Endothelial cell of umbilical vein (primary cell): ENCODE data around the gene ABCB9. TPM values are rescaled to one million over a fixed set of nuclear protein-coding genes. Genes with fewer than 3 reads are reported as not detected.

Experiments used
- BruUV-seq: library from RNA; stranded (reverse); fragments of 400-500 nt; replicated peaks from 2 replicates; lab custom pipeline; 2021; lab: Mats Ljungman, UMichigan
- CTCF ChIA-PET: fragments of 300-600, 350-600 bp; sonication (Branson Sonifier 250); formaldehyde crosslinking; loops from one replicate; lab custom pipeline; 2021; ENCODE audit warnings: antibody characterized with exemption, inconsistent platforms; lab: Charles Lee
- POLR2A ChIA-PET: fragments of 300-600, 350-600 bp; sonication (Branson Sonifier 250); formaldehyde crosslinking; loops from one replicate; lab custom pipeline; 2021; ENCODE audit warnings: antibody characterized with exemption, inconsistent platforms; lab: Charles Lee
- DNase-seq: peaks from one replicate; pipeline ENCODE4 v3.0.0-alpha.2; 2011; ENCODE audit warnings: low read depth, low spot score
- FAIRE-seq: peaks from 2 replicates; lab custom pipeline; 2011; peaks lifted over from hg19 to GRCh38; lab: Jason Lieb, UNC
- H2AFZ ChIP-seq: 2 replicates; pipeline ENCODE4 v1.6.0; 2012; ENCODE audit warnings: low read depth, low read length, control low read depth, inconsistent platforms
- H3K27ac ChIP-seq: 2 replicates; pipeline ENCODE4 v1.5.1; 2011; ENCODE audit warnings: low read depth, mild to moderate bottlenecking, control low read depth, low read length, moderate library complexity; ENCODE audit not compliant: insufficient read depth
- H3K27me3 ChIP-seq, 2 experiments: 2 replicates each; pipeline versions ENCODE4 v1.6.0 to v1.6.1; 2011; ENCODE audit warnings: low read length in 2 of 2, mixed read lengths in 1 of 2; ENCODE audit not compliant: control insufficient read depth in 2 of 2, insufficient read depth in 2 of 2
- H3K36me3 ChIP-seq, 2 experiments: 2 replicates in 1 of 2; 3 replicates in 1 of 2; pipeline ENCODE4 v1.5.1; 2011; ENCODE audit warnings: low read length in 2 of 2, mild to moderate bottlenecking in 1 of 2, moderate library complexity in 1 of 2; ENCODE audit not compliant: control insufficient read depth in 2 of 2, insufficient read depth in 2 of 2; ENCODE audit errors: extremely low read depth in 1 of 2
- H3K4me1 ChIP-seq: 3 replicates; pipeline ENCODE4 v1.5.1; 2011; ENCODE audit warnings: mild to moderate bottlenecking, low read length; ENCODE audit not compliant: control insufficient read depth, insufficient read depth; ENCODE audit errors: extremely low read depth
- H3K4me2 ChIP-seq: 2 replicates; pipeline ENCODE4 v1.6.1; 2011; ENCODE audit warnings: low read length, control low read depth, mixed read lengths; ENCODE audit not compliant: insufficient read depth
- H3K4me3 ChIP-seq, 3 experiments: fragments of 200-600 bp in 1 of 3; sonication (generic), shearing (Covaris generic) in 1 of 3; replicated peaks in 1 of 3; 2 replicates each; pipeline ENCODE4 v1.5.1; 2011 to 2016; ENCODE audit warnings: control low read depth in 3 of 3, low read length in 3 of 3, mild to moderate bottlenecking in 2 of 3, inconsistent platforms in 1 of 3, low read depth in 1 of 3, moderate library complexity in 1 of 3; ENCODE audit not compliant: insufficient read depth in 1 of 3
- H3K79me2 ChIP-seq: 2 replicates; pipeline ENCODE4 v1.6.0; 2012; ENCODE audit warnings: low read length, inconsistent platforms; ENCODE audit not compliant: control insufficient read depth, insufficient read depth
- H3K9ac ChIP-seq: replicated peaks from 2 replicates; pipeline ENCODE3; 2011; ENCODE audit warnings: low read length, control low read depth; ENCODE audit not compliant: insufficient read depth; ENCODE audit errors: extremely low read depth
- H3K9me1 ChIP-seq: replicated peaks from 3 replicates; pipeline ENCODE4 v1.6.0; 2011; ENCODE audit warnings: mild to moderate bottlenecking, low read length; ENCODE audit not compliant: control insufficient read depth, insufficient read depth; ENCODE audit errors: extremely low read depth
- H3K9me3 ChIP-seq: replicated peaks from 2 replicates; pipeline ENCODE4 v1.5.1; 2012; ENCODE audit warnings: low read length, inconsistent platforms; ENCODE audit not compliant: control insufficient read depth, insufficient read depth
- H4K20me1 ChIP-seq: replicated peaks from 2 replicates; pipeline ENCODE3; 2011; ENCODE audit warnings: mild to moderate bottlenecking, low read length; ENCODE audit not compliant: control insufficient read depth, insufficient read depth; ENCODE audit errors: extremely low read depth
- EZH2 ChIP-seq: IDR thresholded peaks from 2 replicates; pipeline ENCODE4 v1.6.1; 2012; ENCODE audit warnings: borderline replicate concordance, low read depth, mild to moderate bottlenecking, moderate library complexity, low read length, inconsistent platforms; ENCODE audit not compliant: severe bottlenecking
- FOS ChIP-seq: IDR thresholded peaks from 2 replicates; pipeline ENCODE4 v1.6.1; 2011; ENCODE audit warnings: mild to moderate bottlenecking, low read length, moderate library complexity, borderline replicate concordance; ENCODE audit not compliant: insufficient read depth
- GATA2 ChIP-seq: IDR thresholded peaks from 2 replicates; pipeline ENCODE4 v1.7.0; 2011; ENCODE audit warnings: low read depth, mild to moderate bottlenecking, moderate library complexity, mixed read lengths, low read length; ENCODE audit not compliant: insufficient read length, insufficient read depth
- JUN ChIP-seq: IDR thresholded peaks from 2 replicates; pipeline ENCODE4 v1.6.1; 2011; ENCODE audit warnings: borderline replicate concordance, low read depth; ENCODE audit not compliant: insufficient read length, insufficient read depth
- MYC ChIP-seq: IDR thresholded peaks from one replicate; pipeline ENCODE4 v1.6.1; 2011; ENCODE audit warnings: mild to moderate bottlenecking, low read depth, low read length
- POLR2A ChIP-seq: IDR thresholded peaks from 2 replicates; pipeline ENCODE4 v1.6.1; 2012; ENCODE audit warnings: low read depth, mild to moderate bottlenecking, control low read depth, low read length
- POLR2AphosphoS5 ChIP-seq: IDR thresholded peaks from 2 replicates; pipeline ENCODE4 v1.6.1; 2012; ENCODE audit warnings: low read depth, mild to moderate bottlenecking, control low read depth, low read length, moderate library complexity; ENCODE audit not compliant: insufficient read depth
- dilution Hi-C: fragments of 300-500 bp; cut with MboI; formaldehyde crosslinking; loops from one replicate; pipeline ENCODE4 v1.15.0; 2019; ENCODE audit warnings: low sequenced_read_pairs; ENCODE audit not compliant: extremely low pct_ligation_motif_present
- intact Hi-C: fragments of 100-400 bp; cut with micrococcal nuclease; formaldehyde crosslinking; loops from one replicate; pipeline ENCODE4 v1.10.0; 2022
- polyA plus RNA-seq, 4 experiments: library from polyadenylated mRNA; depleted of rRNA in 3 of 4; stranded (reverse) in 3 of 4; unstranded in 1 of 4; fragments of >200 nt; gene quantifications; 2 replicates each; pipeline versions ENCODE4 v1.2.1 to v1.2.3, GENCODE V29; 2011 to 2012; ENCODE audit warnings: missing spikeins in 1 of 4
- total RNA-seq: library from RNA; stranded (reverse); gene quantifications from 2 replicates; pipeline ENCODE4 v1.2.3, GENCODE V29; 2021
- TF ChIP-seq, protein P1 (sequence below): IDR thresholded peaks from 2 replicates; pipeline ENCODE4 v1.6.1; 2011; ENCODE audit not compliant: insufficient read depth, insufficient read length
- TF ChIP-seq, protein P2 (sequence below), 2 donors: IDR thresholded peaks; 1 replicate in 1 of 2; 2 replicates in 1 of 2; pipeline ENCODE4 v1.5.1; 2011; ENCODE audit warnings: low read length in 2 of 2, mild to moderate bottlenecking in 2 of 2, moderate library complexity in 2 of 2, control low read depth in 1 of 2, inconsistent platforms in 1 of 2, low read depth in 1 of 2; ENCODE audit not compliant: insufficient read depth in 1 of 2; ENCODE audit errors: extremely low read depth in 1 of 2

ABCB9 gene
- total and polyA plus RNA-seq, 2 donors (not counting 3 experiments of a cell fraction or from before 2014, with no cell fraction given) = 11.7 to 16.9 TPM

DNA sequence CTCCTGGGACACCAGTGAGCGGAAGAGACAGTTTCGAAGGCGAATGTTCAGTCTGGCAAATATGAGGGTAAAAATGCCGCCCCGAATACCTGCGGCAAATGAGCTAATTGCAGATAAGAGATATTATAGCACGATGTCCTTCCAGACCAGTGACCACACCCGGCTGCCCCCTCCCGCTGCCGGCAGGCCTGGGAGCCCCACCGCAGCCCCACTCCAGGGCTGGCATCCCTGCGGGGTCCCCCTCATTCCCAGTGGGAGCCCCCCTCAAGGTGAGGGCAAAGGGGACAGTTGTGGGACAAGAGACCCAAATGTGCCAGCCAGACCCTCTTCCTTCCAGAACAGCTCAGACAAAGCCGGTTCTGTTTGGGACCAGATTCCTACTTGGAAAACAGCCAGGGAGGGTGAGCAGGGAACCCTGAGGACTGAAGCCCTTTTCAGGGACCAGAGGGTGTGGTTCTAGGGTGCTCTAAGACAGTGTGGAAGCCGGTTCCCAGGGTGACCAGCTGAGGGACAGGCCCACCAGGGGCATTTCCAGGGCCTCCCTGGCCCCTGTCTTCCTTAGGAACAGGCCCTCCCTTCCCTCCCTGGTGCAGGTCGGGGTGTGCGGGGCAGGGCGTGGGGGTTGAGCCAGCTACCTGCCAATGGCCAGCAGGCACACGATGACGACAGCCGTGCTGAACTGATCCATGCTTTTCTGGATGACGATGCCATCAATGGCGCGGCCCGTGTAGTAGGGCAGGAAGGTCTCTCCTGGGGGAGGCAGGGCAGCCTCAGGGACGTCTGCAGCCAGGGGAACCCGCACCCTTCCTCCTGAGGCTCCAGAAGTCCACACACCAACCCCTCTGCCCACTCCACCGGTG lies 16.2 kb downstream of the ABCB9 start:
- Histone ChIP-seq H3K9me1 (no peaks in the 10 kb centered on the region), H3K4me3 (no peak overlapping the region), H3K9me3 (no peaks in the 10 kb centered on the region), H2AFZ (no peak overlapping the region), H3K79me2 (no peaks in the 10 kb centered on the region), H4K20me1 (no peaks in the 10 kb centered on the region), H3K9ac (no peak overlapping the region), H3K27ac (no peak overlapping the region), H3K36me3 (no peaks in the 10 kb centered on the region), H3K4me1 (peaks cover 28% of the 10 kb centered on the region), H3K4me2 (no peak overlapping the region), H3K27me3 (no peaks in the 10 kb centered on the region)
- ChIA-PET CTCF (interaction anchor here (1.4 to 19.1 kb wide), 5 partner anchors 60 to 288 kb away, joined by 4 to 200 read pairs (median 13); no protein-coding TSS in a partner anchor), POLR2A (no interaction called here)
- DNase-seq = no peak
- no peak for TF ChIP-seq POLR2A
- no peak for TF ChIP-seq MYC
- no peak for TF ChIP-seq JUN
- no peak for TF ChIP-seq GATA2
- TF ChIP-seq, protein P1, sequence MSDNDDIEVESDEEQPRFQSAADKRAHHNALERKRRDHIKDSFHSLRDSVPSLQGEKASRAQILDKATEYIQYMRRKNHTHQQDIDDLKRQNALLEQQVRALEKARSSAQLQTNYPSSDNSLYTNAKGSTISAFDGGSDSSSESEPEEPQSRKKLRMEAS = no peak
- TF ChIP-seq EZH2 = no peak
- TF ChIP-seq FOS = no peak
- no peak for TF ChIP-seq POLR2AphosphoS5
- TF ChIP-seq, protein P2, sequence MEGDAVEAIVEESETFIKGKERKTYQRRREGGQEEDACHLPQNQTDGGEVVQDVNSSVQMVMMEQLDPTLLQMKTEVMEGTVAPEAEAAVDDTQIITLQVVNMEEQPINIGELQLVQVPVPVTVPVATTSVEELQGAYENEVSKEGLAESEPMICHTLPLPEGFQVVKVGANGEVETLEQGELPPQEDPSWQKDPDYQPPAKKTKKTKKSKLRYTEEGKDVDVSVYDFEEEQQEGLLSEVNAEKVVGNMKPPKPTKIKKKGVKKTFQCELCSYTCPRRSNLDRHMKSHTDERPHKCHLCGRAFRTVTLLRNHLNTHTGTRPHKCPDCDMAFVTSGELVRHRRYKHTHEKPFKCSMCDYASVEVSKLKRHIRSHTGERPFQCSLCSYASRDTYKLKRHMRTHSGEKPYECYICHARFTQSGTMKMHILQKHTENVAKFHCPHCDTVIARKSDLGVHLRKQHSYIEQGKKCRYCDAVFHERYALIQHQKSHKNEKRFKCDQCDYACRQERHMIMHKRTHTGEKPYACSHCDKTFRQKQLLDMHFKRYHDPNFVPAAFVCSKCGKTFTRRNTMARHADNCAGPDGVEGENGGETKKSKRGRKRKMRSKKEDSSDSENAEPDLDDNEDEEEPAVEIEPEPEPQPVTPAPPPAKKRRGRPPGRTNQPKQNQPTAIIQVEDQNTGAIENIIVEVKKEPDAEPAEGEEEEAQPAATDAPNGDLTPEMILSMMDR (IDR thresholded peaks at IDR 0.05; ENCODE audit: extremely low read depth in 1 of 2, insufficient read depth in 1 of 2, low read depth in 1 of 2, low read length in 2 of 2) = no peak
- FAIRE-seq = no peak
- intact Hi-C loops = no loop called here
- BruUV-seq = no TSS peak
- dilution Hi-C loops = no loop called here
